ENCODE data around the gene OR51D1.

- TF ChIP-seq POLR2AphosphoS5 (IDR thresholded peaks at IDR 0.05; ENCODE audit: borderline replicate concordance, low read depth, low read length) = no peak
- no peak for TF ChIP-seq EZH2 (IDR thresholded peaks at IDR 0.05)
Measured at GRCh38 chr11:4606231-4607015, 30.9 kb upstream of the OR51D1 start.
